Liver (tissue), 9 donors: Measurements from ENCODE around the gene TPSG1. TPM values are rescaled to one million over a fixed set of nuclear protein-coding genes. Genes with fewer than 3 reads are reported as not detected.

ENCODE experiments used
- DNase-seq: peaks from one replicate; pipeline ENCODE4 v3.0.0-alpha.2; 2017; ENCODE audit warnings: low spot score
- H3K27ac ChIP-seq, 2 donors: one replicate each; pipeline ENCODE4 v1.7.0; 2013; ENCODE audit warnings: inconsistent platforms in 2 of 2, low read length in 2 of 2, control low read depth in 1 of 2, low read depth in 1 of 2, mild to moderate bottlenecking in 1 of 2
- H3K27me3 ChIP-seq, 4 donors: one replicate each; pipeline versions ENCODE4 v1.6.1 to v1.7.0; 2013; ENCODE audit warnings: low read length in 3 of 4, inconsistent platforms in 1 of 4, mild to moderate bottlenecking in 1 of 4, moderate library complexity in 1 of 4; ENCODE audit not compliant: control insufficient read depth in 4 of 4, insufficient read depth in 4 of 4
- H3K36me3 ChIP-seq, 4 donors: one replicate each; pipeline versions ENCODE4 v1.6.1 to v1.7.0; 2013; ENCODE audit warnings: low read length in 3 of 4, mild to moderate bottlenecking in 3 of 4, low read depth in 1 of 4, moderate library complexity in 1 of 4; ENCODE audit not compliant: control insufficient read depth in 4 of 4, insufficient read depth in 3 of 4
- H3K4me1 ChIP-seq, 4 donors: one replicate each; pipeline versions ENCODE4 v1.6.1 to v1.7.0; 2013; ENCODE audit warnings: low read length in 3 of 4, mild to moderate bottlenecking in 3 of 4, moderate library complexity in 1 of 4; ENCODE audit not compliant: control insufficient read depth in 4 of 4, insufficient read depth in 4 of 4
- H3K4me3 ChIP-seq, 3 donors: one replicate each; pipeline versions ENCODE4 v1.6.1 to v1.7.0; 2013; ENCODE audit warnings: low read length in 3 of 3, control low read depth in 1 of 3, low read depth in 1 of 3, mild to moderate bottlenecking in 1 of 3
- H3K9ac ChIP-seq, 2 donors: one replicate each; pipeline ENCODE4 v1.7.0; 2013; ENCODE audit warnings: low read length in 2 of 2, mild to moderate bottlenecking in 2 of 2, moderate library complexity in 2 of 2, control low read depth in 1 of 2, low read depth in 1 of 2
- H3K9me3 ChIP-seq, 4 donors: one replicate each; pipeline versions ENCODE4 v1.6.1 to v1.7.0; 2013; ENCODE audit warnings: low read length in 3 of 4; ENCODE audit not compliant: control insufficient read depth in 4 of 4
- ATF3 ChIP-seq: IDR thresholded peaks from 2 replicates; pipeline ENCODE4 v1.6.1; 2016; ENCODE audit warnings: antibody characterized with exemption
- CTCF ChIP-seq: fragments of 150-350 bp; IDR thresholded peaks from 2 replicates; pipeline ENCODE4 v1.5.1; 2017; ENCODE audit warnings: improper control_type of control experiment, low read depth, low read length; ENCODE audit not compliant: missing input control
- EGR1 ChIP-seq, 2 donors: IDR thresholded peaks; 2 replicates each; pipeline ENCODE4 v1.6.1; 2016 to 2018; ENCODE audit warnings: antibody characterized with exemption in 2 of 2, low read depth in 2 of 2
- FOXA2 ChIP-seq: IDR thresholded peaks from 2 replicates; pipeline ENCODE4 v1.6.1; 2016; ENCODE audit warnings: antibody characterized with exemption
- GABPA ChIP-seq, 2 donors: IDR thresholded peaks in 1 of 2; conservative IDR thresholded peaks in 1 of 2; 2 replicates each; pipeline ENCODE4 v1.6.1; 2016; ENCODE audit warnings: antibody characterized with exemption in 2 of 2, mild to moderate bottlenecking in 1 of 2, moderate library complexity in 1 of 2
- HNF4A ChIP-seq, 2 donors: conservative IDR thresholded peaks; 2 replicates each; pipeline ENCODE4 v1.6.1; 2016; ENCODE audit warnings: antibody characterized with exemption in 2 of 2, mild to moderate bottlenecking in 2 of 2
- JUND ChIP-seq, 2 donors: IDR thresholded peaks; 2 replicates each; pipeline ENCODE4 v1.6.1; 2016; ENCODE audit warnings: antibody characterized with exemption in 2 of 2
- NR2F2 ChIP-seq: IDR thresholded peaks from 2 replicates; pipeline ENCODE4 v1.6.1; 2016; ENCODE audit warnings: antibody characterized with exemption
- RAD21 ChIP-seq, 2 donors: IDR thresholded peaks; 2 replicates each; pipeline ENCODE4 v1.6.1; 2016; ENCODE audit warnings: antibody characterized with exemption in 2 of 2, mild to moderate bottlenecking in 2 of 2
- SP1 ChIP-seq: IDR thresholded peaks from 2 replicates; pipeline ENCODE4 v1.6.1; 2018; ENCODE audit warnings: antibody characterized with exemption, mild to moderate bottlenecking
- TAF1 ChIP-seq: conservative IDR thresholded peaks from 2 replicates; pipeline ENCODE4 v1.6.1; 2016; ENCODE audit warnings: antibody characterized with exemption, mild to moderate bottlenecking
- WGBS: extraction: QIAGEN DNeasy Blood & Tissue Kit; methylation state at CpG from one replicate; pipeline ENCODE4 v1.1.7; 2013; 5-methylcytosine and 5-hydroxymethylcytosine counted together
- polyA plus RNA-seq, 2 donors: library from polyadenylated mRNA; stranded (reverse) in 1 of 2; unstranded in 1 of 2; fragments of 200-250 nt in 1 of 2; fragments of >200 nt in 1 of 2; fragmentation: Nextera tagmentation in 1 of 2; extraction: Ambion mirVana in 1 of 2; gene quantifications; one replicate each; pipeline versions ENCODE4 v1.2.1 to v1.2.3, GENCODE V29; 2013 to 2015
- total RNA-seq, 2 donors: library from RNA; depleted of rRNA; stranded (reverse); fragments of >200 nt; gene quantifications; one replicate each; pipeline ENCODE4 v1.2.3, GENCODE V29; 2014
- TF ChIP-seq, protein P1 (sequence below): IDR thresholded peaks from 2 replicates; pipeline ENCODE4 v1.6.1; 2016; ENCODE audit warnings: antibody characterized with exemption, mild to moderate bottlenecking
- TF ChIP-seq, protein P2 (sequence below): IDR thresholded peaks from 2 replicates; pipeline ENCODE4 v1.6.1; 2016; ENCODE audit warnings: antibody characterized with exemption
- TF ChIP-seq, protein P3 (sequence below): IDR thresholded peaks from 2 replicates; pipeline ENCODE4 v1.6.1; 2016; ENCODE audit warnings: antibody characterized with exemption
- donor health status: healthy.
- donor health status: healthy.
- donor health status: healthy.
- donor health status: healthy.
- donor health status: healthy.

Gene TPSG1
- total and polyA plus RNA-seq, 4 donors = 0.55 TPM; not detected in 3

GRCh38 chr16:1189455-1189854 is 35.6 kb downstream of the TPSG1 start:
- Histone ChIP-seq H3K27ac (no peak overlapping the region), H3K27me3 (no peaks in the 10 kb centered on the region), H3K4me1 (peaks cover 28 to 57% (median 43%) of the 10 kb centered on the region in 4 donors), H3K4me3 (no peak overlapping the region), H3K9ac (no peak overlapping the region), H3K36me3 (peaks cover 0 to 2% (median 0%) of the 10 kb centered on the region in 4 donors), H3K9me3 (no peaks in the 10 kb centered on the region)
- TF ChIP-seq EGR1 (IDR thresholded peaks at IDR 0.05; ENCODE audit: low read depth in 2 of 2) (no peak), NR2F2 (no peak), RAD21 (IDR thresholded peaks at IDR 0.05) (no peak), HNF4A (conservative IDR thresholded peaks at IDR 0.05) (no peak), SP1 (no peak), FOXA2 (no peak), JUND (IDR thresholded peaks at IDR 0.05) (no peak), CTCF (no peak), ATF3 (no peak)
- TF ChIP-seq, protein P1, sequence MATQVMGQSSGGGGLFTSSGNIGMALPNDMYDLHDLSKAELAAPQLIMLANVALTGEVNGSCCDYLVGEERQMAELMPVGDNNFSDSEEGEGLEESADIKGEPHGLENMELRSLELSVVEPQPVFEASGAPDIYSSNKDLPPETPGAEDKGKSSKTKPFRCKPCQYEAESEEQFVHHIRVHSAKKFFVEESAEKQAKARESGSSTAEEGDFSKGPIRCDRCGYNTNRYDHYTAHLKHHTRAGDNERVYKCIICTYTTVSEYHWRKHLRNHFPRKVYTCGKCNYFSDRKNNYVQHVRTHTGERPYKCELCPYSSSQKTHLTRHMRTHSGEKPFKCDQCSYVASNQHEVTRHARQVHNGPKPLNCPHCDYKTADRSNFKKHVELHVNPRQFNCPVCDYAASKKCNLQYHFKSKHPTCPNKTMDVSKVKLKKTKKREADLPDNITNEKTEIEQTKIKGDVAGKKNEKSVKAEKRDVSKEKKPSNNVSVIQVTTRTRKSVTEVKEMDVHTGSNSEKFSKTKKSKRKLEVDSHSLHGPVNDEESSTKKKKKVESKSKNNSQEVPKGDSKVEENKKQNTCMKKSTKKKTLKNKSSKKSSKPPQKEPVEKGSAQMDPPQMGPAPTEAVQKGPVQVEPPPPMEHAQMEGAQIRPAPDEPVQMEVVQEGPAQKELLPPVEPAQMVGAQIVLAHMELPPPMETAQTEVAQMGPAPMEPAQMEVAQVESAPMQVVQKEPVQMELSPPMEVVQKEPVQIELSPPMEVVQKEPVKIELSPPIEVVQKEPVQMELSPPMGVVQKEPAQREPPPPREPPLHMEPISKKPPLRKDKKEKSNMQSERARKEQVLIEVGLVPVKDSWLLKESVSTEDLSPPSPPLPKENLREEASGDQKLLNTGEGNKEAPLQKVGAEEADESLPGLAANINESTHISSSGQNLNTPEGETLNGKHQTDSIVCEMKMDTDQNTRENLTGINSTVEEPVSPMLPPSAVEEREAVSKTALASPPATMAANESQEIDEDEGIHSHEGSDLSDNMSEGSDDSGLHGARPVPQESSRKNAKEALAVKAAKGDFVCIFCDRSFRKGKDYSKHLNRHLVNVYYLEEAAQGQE = no peak
- TF ChIP-seq, protein P2, sequence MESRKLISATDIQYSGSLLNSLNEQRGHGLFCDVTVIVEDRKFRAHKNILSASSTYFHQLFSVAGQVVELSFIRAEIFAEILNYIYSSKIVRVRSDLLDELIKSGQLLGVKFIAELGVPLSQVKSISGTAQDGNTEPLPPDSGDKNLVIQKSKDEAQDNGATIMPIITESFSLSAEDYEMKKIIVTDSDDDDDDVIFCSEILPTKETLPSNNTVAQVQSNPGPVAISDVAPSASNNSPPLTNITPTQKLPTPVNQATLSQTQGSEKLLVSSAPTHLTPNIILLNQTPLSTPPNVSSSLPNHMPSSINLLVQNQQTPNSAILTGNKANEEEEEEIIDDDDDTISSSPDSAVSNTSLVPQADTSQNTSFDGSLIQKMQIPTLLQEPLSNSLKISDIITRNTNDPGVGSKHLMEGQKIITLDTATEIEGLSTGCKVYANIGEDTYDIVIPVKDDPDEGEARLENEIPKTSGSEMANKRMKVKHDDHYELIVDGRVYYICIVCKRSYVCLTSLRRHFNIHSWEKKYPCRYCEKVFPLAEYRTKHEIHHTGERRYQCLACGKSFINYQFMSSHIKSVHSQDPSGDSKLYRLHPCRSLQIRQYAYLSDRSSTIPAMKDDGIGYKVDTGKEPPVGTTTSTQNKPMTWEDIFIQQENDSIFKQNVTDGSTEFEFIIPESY = no peak
- TF ChIP-seq, protein P3, sequence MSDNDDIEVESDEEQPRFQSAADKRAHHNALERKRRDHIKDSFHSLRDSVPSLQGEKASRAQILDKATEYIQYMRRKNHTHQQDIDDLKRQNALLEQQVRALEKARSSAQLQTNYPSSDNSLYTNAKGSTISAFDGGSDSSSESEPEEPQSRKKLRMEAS = no peak
- no peak for DNase-seq
- WGBS = 77% methylated on average over 7 of the region's 7 CpGs

DNA sequence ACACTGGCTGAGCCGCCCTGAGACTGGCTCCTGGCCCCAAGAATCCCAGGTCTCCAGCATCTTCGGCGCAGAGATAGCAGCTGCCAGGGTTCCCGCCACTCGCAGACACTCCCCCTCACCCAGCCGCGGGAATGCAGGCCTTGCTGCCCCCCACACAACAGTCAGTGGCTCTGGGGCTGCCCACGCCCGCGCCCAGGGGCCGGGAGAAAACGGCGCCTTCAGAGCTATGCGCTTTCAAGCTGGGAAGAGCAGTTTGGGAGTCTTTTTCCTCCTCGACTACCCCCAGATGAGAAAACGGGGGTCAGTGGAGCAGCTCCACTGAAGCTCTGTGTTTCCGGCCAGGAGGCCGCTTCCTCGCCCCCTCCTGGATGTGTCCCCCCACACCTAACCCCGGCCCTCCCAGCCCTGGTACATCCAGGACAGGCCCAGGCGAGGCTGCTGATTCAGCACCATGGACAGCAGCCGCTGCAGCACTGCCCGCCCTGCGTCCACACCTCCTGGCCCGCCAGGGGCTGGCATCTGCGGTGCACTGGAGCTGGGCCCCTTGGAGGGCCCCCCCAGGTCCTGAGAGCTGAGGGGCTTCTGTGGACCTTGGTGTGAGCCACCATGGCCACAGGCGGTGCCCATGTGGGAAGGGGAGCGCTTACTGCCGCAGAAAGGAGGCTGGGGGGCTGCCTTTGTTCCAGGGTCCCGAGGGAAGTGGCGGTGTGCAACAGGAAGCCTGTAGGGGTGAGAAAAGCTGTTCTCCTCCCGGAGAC is 36.5 kb downstream of the TPSG1 start:
- peak; percentile 56 for DNase-seq
- no peak for TF ChIP-seq TAF1
- TF ChIP-seq RAD21 (IDR thresholded peaks at IDR 0.05) = no peak
- TF ChIP-seq HNF4A (conservative IDR thresholded peaks at IDR 0.05) = no peak
- TF ChIP-seq, protein P1 = peak; percentile 100
- TF ChIP-seq GABPA (IDR thresholded peaks at IDR 0.05 in 1 of 2, conservative IDR thresholded peaks at IDR 0.05 in 1 of 2) = no peak

More for the DNA sequence above, 36.5 kb downstream of the TPSG1 start:
- Histone ChIP-seq H3K9me3 (no peaks in the 10 kb centered on the region), H3K9ac (no peak overlapping the region), H3K27ac (no peak overlapping the region), H3K4me3 (no peak overlapping the region), H3K36me3 (peaks cover 0 to 2% (median 0%) of the 10 kb centered on the region in 4 donors), H3K4me1 (peaks cover 26 to 57% (median 44%) of the 10 kb centered on the region in 4 donors), H3K27me3 (no peaks in the 10 kb centered on the region)
- WGBS = 63% methylated on average over 32 of the region's 32 CpGs
